K562 (cell line): ENCODE measurements around the gene DCAF17. TPM values are rescaled to one million over a fixed set of nuclear protein-coding genes. Genes with fewer than 3 reads are reported as not detected.
A peak's percentile ranks its signal among the peaks of the same experiment; 100 is the strongest.

Experiments used
- ATAC-seq: fragments of 200-7000 bp; cut with Tn5 transposase; 3 replicates; pipeline ENCODE4 v1.9.1; 2020; ENCODE audit warnings: moderate library complexity
- BruUV-seq: library from RNA; stranded (reverse); fragments of 400-500 nt; replicated peaks from 2 replicates; lab custom pipeline; 2021; lab: Mats Ljungman, UMichigan
- CTCF ChIA-PET: fragments of 300-600 bp; formaldehyde crosslinking; extraction: SDS; loops from one replicate; lab custom pipeline; 2021; ENCODE audit warnings: low intra/inter-chr PET ratio; lab: Yijun Ruan, JAX
- POLR2A ChIA-PET: fragments of 300-600, 350-650 bp; sonication (Branson Sonifier 250); formaldehyde crosslinking; extraction: SDS; loops from one replicate; lab custom pipeline; 2021; ENCODE audit warnings: antibody characterized with exemption, inconsistent platforms; lab: Yijun Ruan, JAX
- DNase-seq, 4 experiments: peaks; one replicate each; pipeline versions ENCODE4 v3.0.0 to v3.0.0-alpha.2; 2011 to 2018; ENCODE audit warnings: low spot score in 3 of 4, mixed read lengths in 3 of 4; ENCODE audit errors: extremely low read depth in 1 of 4
- FAIRE-seq: peaks from 2 replicates; lab custom pipeline; 2011; peaks lifted over from hg19 to GRCh38; lab: Jason Lieb, UNC
- H2AFZ ChIP-seq: 2 replicates; pipeline ENCODE4 v1.6.0; 2011; ENCODE audit warnings: low read depth, low read length, control low read depth, inconsistent platforms
- H3K27ac ChIP-seq: fragments of 200-600 bp; 3 replicates; pipeline ENCODE4 v1.8.0; 2011; ENCODE audit warnings: low read depth, mild to moderate bottlenecking, control low read depth, inconsistent platforms, low read length, moderate library complexity, mixed read lengths; ENCODE audit errors: extremely low read depth
- H3K27me3 ChIP-seq, 2 experiments: fragments of 300-600 bp in 1 of 2; 2 replicates in 1 of 2; 3 replicates in 1 of 2; pipeline versions ENCODE4 v1.6.0 to v1.8.0; 2011; ENCODE audit warnings: inconsistent platforms in 2 of 2, low read length in 2 of 2, mild to moderate bottlenecking in 1 of 2, mixed read lengths in 1 of 2, moderate library complexity in 1 of 2; ENCODE audit not compliant: control insufficient read depth in 2 of 2, insufficient read depth in 2 of 2
- H3K36me3 ChIP-seq: fragments of 300-600 bp; 3 replicates; pipeline ENCODE4 v1.8.0; 2011; ENCODE audit warnings: mild to moderate bottlenecking, low read length, inconsistent platforms; ENCODE audit not compliant: control insufficient read depth, insufficient read depth
- H3K4me1 ChIP-seq, 2 experiments: fragments of 200-600 bp in 1 of 2; replicated peaks in 1 of 2; 2 replicates in 1 of 2; 3 replicates in 1 of 2; pipeline versions ENCODE4 v1.5.1 to v1.8.0; 2011; ENCODE audit warnings: inconsistent platforms in 2 of 2, low read length in 2 of 2, mild to moderate bottlenecking in 1 of 2, mixed read lengths in 1 of 2, moderate library complexity in 1 of 2; ENCODE audit not compliant: control insufficient read depth in 2 of 2, insufficient read depth in 2 of 2
- H3K4me2 ChIP-seq: 2 replicates; pipeline ENCODE4 v1.6.1; 2011; ENCODE audit warnings: low read length, control low read depth, inconsistent platforms, mixed read lengths; ENCODE audit not compliant: insufficient read depth
- H3K4me3 ChIP-seq: fragments of 200-600 bp; sonication (generic), shearing (Covaris generic); 2 replicates; pipeline ENCODE4 v1.5.1; 2016; ENCODE audit warnings: control low read depth, inconsistent platforms
- H3K79me2 ChIP-seq: fragments of 200-600 bp; 3 replicates; pipeline ENCODE4 v1.8.0; 2011; ENCODE audit warnings: low read length, inconsistent platforms; ENCODE audit not compliant: control insufficient read depth, insufficient read depth
- H3K9ac ChIP-seq, 2 experiments: 2 replicates each; pipeline versions ENCODE4 v1.6.0 to v1.6.1; 2011; ENCODE audit warnings: low read depth in 2 of 2, low read length in 2 of 2, control low read depth in 1 of 2, inconsistent platforms in 1 of 2, mild to moderate bottlenecking in 1 of 2, mixed read lengths in 1 of 2; ENCODE audit not compliant: insufficient read depth in 1 of 2
- H3K9me1 ChIP-seq: one replicate; pipeline ENCODE4 v1.6.0; 2011; ENCODE audit warnings: inconsistent platforms, mild to moderate bottlenecking, low read length, moderate library complexity; ENCODE audit not compliant: control insufficient read depth, insufficient read depth
- H3K9me3 ChIP-seq: replicated peaks from 2 replicates; pipeline ENCODE4 v1.5.1; 2011; ENCODE audit warnings: low read depth, low read length, inconsistent platforms; ENCODE audit not compliant: control insufficient read depth, insufficient read depth
- H4K20me1 ChIP-seq: replicated peaks from 2 replicates; pipeline ENCODE4 v1.6.1; 2011; ENCODE audit warnings: low read length, inconsistent platforms, mixed read lengths; ENCODE audit not compliant: control insufficient read depth, insufficient read depth
- C11orf30 ChIP-seq: fragments of 450-650 bp; IDR thresholded peaks from 2 replicates; pipeline ENCODE4 v1.6.1; 2016; ENCODE audit warnings: low read depth, mild to moderate bottlenecking
- CSDE1 ChIP-seq, 2 experiments: fragments of 450-650 bp; IDR thresholded peaks; 2 replicates each; pipeline ENCODE4 v1.6.1; 2016; ENCODE audit warnings: mild to moderate bottlenecking in 1 of 2
- CXXC5 ChIP-seq: fragments of 250-450 bp; sonication (Bioruptor Pico); IDR thresholded peaks from 2 replicates; pipeline ENCODE4 v1.8.0; 2022; ENCODE audit warnings: inconsistent platforms, mild to moderate bottlenecking, moderate library complexity
- EP300 ChIP-seq: IDR thresholded peaks from 2 replicates; pipeline ENCODE4 v1.6.1; 2012; ENCODE audit warnings: low read length, improper control_type of control experiment
- FOXA1 ChIP-seq: fragments of 450-650 bp; IDR thresholded peaks from 2 replicates; pipeline ENCODE4 v1.6.1; 2016; ENCODE audit warnings: mild to moderate bottlenecking, borderline replicate concordance
- GABPB2 ChIP-seq: fragments of 250-450 bp; sonication (Bioruptor Pico); conservative IDR thresholded peaks from 2 replicates; pipeline ENCODE4 v1.5.1; 2021; ENCODE audit warnings: mild to moderate bottlenecking
- MAFF ChIP-seq: IDR thresholded peaks from 2 replicates; pipeline ENCODE4 v1.6.1; 2012; ENCODE audit warnings: low read length, improper control_type of control experiment
- MAFG ChIP-seq: fragments of 450-650 bp; conservative IDR thresholded peaks from 2 replicates; pipeline ENCODE4 v1.6.1; 2016; ENCODE audit warnings: missing genetic modification characterization, missing compliant biosample characterization
- MAFK ChIP-seq: IDR thresholded peaks from 2 replicates; pipeline ENCODE4 v1.6.1; 2011; ENCODE audit warnings: low read length, improper control_type of control experiment
- SOX6 ChIP-seq: fragments of 450-650 bp; IDR thresholded peaks from 2 replicates; pipeline ENCODE4 v1.6.1; 2014; ENCODE audit warnings: mild to moderate bottlenecking
- TCF7 ChIP-seq: sonication (generic); IDR thresholded peaks from 2 replicates; pipeline ENCODE4 v1.6.1; 2016; ENCODE audit warnings: antibody characterized with exemption, borderline replicate concordance
- ZFP30 ChIP-seq: fragments of 250-450 bp; sonication (Bioruptor Pico); IDR thresholded peaks from 2 replicates; pipeline ENCODE4 v1.8.0; 2022; ENCODE audit warnings: moderate library complexity, mild to moderate bottlenecking, inconsistent platforms, borderline replicate concordance
- ZNF316 ChIP-seq: fragments of 450-650 bp; IDR thresholded peaks from 2 replicates; pipeline ENCODE4 v1.6.1; 2016
- ZNF699 ChIP-seq: fragments of 250-450 bp; sonication (Bioruptor Pico); IDR thresholded peaks from 2 replicates; pipeline ENCODE4 v1.8.0; 2021; ENCODE audit warnings: mild to moderate bottlenecking, moderate library complexity; ENCODE audit not compliant: insufficient replicate concordance
- ZNF778 ChIP-seq: fragments of 450-650 bp; formaldehyde crosslinking; IDR thresholded peaks from 2 replicates; pipeline ENCODE4 v1.4.0; 2020; ENCODE audit warnings: mild to moderate bottlenecking, moderate library complexity
- whole genome bisulfite sequencing: fragments of 100-300 bp; shearing (Covaris generic); methylation state at CpG from one replicate; pipeline ENCODE4 v1.1.6; 2016; ENCODE audit warnings: low coverage, mixed read lengths; ENCODE audit not compliant: insufficient coverage; ENCODE audit errors: missing lambda C conversion rate; 5-methylcytosine and 5-hydroxymethylcytosine counted together
- in situ Hi-C: fragments of 300-500 bp; cut with MboI; formaldehyde crosslinking; loops from 4 replicates; pipeline ENCODE4 v1.15.0; 2018; ENCODE audit warnings: inconsistent platforms, mixed read lengths
- intact Hi-C: fragments of 100-400 bp; cut with micrococcal nuclease; formaldehyde crosslinking; loops from 2 replicates; pipeline ENCODE4 v1.14.2; 2022
- polyA plus RNA-seq, 8 experiments: library from polyadenylated mRNA; depleted of rRNA in 4 of 8; stranded (reverse) in 5 of 8; unstranded in 3 of 8; fragments of >200 nt; fragmentation: Nextera tagmentation in 2 of 8; fragmentation: Illumina TruSeq in 1 of 8; extraction: Ambion mirVana in 2 of 8; extraction: Trizol in 1 of 8; gene quantifications; 2 replicates each; pipeline versions ENCODE4 v1.2.1 to v1.2.3, GENCODE V29; 2011 to 2014; ENCODE audit warnings: inconsistent platforms in 1 of 8, missing spikeins in 1 of 8
- total RNA-seq, 7 experiments: library from RNA; depleted of rRNA in 6 of 7; stranded (reverse); fragments of >200 nt in 6 of 7; fragmentation: Illumina TruSeq in 2 of 7; extraction: Trizol in 2 of 7; gene quantifications; 2 replicates each; pipeline versions ENCODE4 v1.2.1 to v1.2.3, GENCODE V29; 2011 to 2021; ENCODE audit warnings: low replicate concordance in 1 of 7
- TF ChIP-seq, protein P1 (sequence below): fragments of 250-450 bp; sonication (Bioruptor Pico); IDR thresholded peaks from 2 replicates; pipeline ENCODE4 v1.8.0; 2021; ENCODE audit warnings: mild to moderate bottlenecking, moderate library complexity
- TF ChIP-seq, protein P2 (sequence below): fragments of 250-450 bp; sonication (Bioruptor Pico); IDR thresholded peaks from 2 replicates; pipeline ENCODE4 v1.8.0; 2021; ENCODE audit warnings: moderate library complexity, mild to moderate bottlenecking, inconsistent platforms
- TF ChIP-seq, protein P3 (sequence below): fragments of 450-650 bp; IDR thresholded peaks from 2 replicates; pipeline ENCODE4 v1.6.1; 2016
- TF ChIP-seq, protein P4 (sequence below): fragments of 450-650 bp; IDR thresholded peaks from 2 replicates; pipeline ENCODE4 v1.6.1; 2017; ENCODE audit warnings: antibody characterized with exemption

The DCAF17 gene
- total and polyA plus RNA-seq, 9 of the 15 experiments (the other 6 are each of a cell fraction or from before 2014, with no cell fraction given) = 10.0 to 38.5 (median 27.1) TPM

DNA sequence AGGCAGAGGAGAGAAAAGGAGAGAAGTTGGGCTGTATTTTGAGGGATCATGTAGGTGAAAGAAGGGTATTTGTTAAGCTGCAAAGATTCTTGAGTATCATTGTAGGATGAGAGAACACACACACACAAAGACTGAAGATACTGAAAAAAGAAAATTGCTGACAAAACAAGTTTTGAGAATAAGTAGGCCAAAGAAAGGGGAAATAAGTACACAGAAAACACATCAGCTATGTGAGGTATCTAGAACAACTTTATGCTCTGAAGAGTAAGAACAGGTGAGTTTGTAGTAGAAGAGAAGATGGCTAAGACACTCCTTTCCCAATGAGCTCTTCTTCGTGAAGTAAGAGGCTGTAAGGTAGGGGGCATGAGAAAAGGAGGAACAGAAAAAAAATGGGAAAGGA, 28.5 kb upstream of the DCAF17 start:
- Histone ChIP-seq H3K9me3 (0 out of 2 replicates have a peak, but pooled peaks cover 3% of the 10 kb centered on the region), H3K4me1 (no peaks in the 10 kb centered on the region; a peak in 1 of 5 replicates), H3K4me2 (no peak overlapping the region), H3K36me3 (0 out of 3 replicates have a peak, but pooled peaks cover 5% of the 10 kb centered on the region), H3K79me2 (peaks cover 25% of the 10 kb centered on the region), H3K27me3 (no peaks in the 10 kb centered on the region), H4K20me1 (no peaks in the 10 kb centered on the region), H3K4me3 (no peak overlapping the region), H3K27ac (no peak overlapping the region), H3K9me1 (no peaks in the 10 kb centered on the region), H3K9ac (no peak overlapping the region), H2AFZ (no peak overlapping the region)
- DNase-seq (no peak), FAIRE-seq (no peak), ATAC-seq (no peak)
- ChIA-PET CTCF (interaction anchor here (0.7 kb wide), 1 partner anchor 306 kb away, joined by 3 read pairs; no protein-coding TSS in a partner anchor), POLR2A (interaction anchor here (0.8 to 1.0 kb wide), 2 partner anchors 9 kb away, joined by 3 read pairs; no protein-coding TSS in a partner anchor)
- no TSS peak for BruUV-seq
- in situ Hi-C loops (no loop called here), intact Hi-C loops (no loop called here)
- WGBS = 71% methylated on average over 1 of the region's 1 CpG
- TF ChIP-seq FOXA1 (no peak), MAFF (peak; percentile 80), MAFK (peak; percentile 79), ZNF778 (no peak), EP300 (no peak), C11orf30 (peak; percentile 93), CXXC5 (CRISPR knock-in tag) (no peak), GABPB2 (no peak), CSDE1 (IDR thresholded peaks at IDR 0.05) (no peak), ZNF316 (peak; percentile 98), SOX6 (no peak), MAFG (tag) (peak; percentile 89), ZNF699 (CRISPR knock-in tag) (no peak), ZFP30 (no peak), TCF7 (no peak)
- TF ChIP-seq, protein P1, sequence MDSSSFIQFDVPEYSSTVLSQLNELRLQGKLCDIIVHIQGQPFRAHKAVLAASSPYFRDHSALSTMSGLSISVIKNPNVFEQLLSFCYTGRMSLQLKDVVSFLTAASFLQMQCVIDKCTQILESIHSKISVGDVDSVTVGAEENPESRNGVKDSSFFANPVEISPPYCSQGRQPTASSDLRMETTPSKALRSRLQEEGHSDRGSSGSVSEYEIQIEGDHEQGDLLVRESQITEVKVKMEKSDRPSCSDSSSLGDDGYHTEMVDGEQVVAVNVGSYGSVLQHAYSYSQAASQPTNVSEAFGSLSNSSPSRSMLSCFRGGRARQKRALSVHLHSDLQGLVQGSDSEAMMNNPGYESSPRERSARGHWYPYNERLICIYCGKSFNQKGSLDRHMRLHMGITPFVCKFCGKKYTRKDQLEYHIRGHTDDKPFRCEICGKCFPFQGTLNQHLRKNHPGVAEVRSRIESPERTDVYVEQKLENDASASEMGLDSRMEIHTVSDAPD (CRISPR knock-in tag) = no peak
- TF ChIP-seq, protein P2, sequence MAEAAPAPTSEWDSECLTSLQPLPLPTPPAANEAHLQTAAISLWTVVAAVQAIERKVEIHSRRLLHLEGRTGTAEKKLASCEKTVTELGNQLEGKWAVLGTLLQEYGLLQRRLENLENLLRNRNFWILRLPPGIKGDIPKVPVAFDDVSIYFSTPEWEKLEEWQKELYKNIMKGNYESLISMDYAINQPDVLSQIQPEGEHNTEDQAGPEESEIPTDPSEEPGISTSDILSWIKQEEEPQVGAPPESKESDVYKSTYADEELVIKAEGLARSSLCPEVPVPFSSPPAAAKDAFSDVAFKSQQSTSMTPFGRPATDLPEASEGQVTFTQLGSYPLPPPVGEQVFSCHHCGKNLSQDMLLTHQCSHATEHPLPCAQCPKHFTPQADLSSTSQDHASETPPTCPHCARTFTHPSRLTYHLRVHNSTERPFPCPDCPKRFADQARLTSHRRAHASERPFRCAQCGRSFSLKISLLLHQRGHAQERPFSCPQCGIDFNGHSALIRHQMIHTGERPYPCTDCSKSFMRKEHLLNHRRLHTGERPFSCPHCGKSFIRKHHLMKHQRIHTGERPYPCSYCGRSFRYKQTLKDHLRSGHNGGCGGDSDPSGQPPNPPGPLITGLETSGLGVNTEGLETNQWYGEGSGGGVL (CRISPR knock-in tag) = no peak
- TF ChIP-seq, protein P3, sequence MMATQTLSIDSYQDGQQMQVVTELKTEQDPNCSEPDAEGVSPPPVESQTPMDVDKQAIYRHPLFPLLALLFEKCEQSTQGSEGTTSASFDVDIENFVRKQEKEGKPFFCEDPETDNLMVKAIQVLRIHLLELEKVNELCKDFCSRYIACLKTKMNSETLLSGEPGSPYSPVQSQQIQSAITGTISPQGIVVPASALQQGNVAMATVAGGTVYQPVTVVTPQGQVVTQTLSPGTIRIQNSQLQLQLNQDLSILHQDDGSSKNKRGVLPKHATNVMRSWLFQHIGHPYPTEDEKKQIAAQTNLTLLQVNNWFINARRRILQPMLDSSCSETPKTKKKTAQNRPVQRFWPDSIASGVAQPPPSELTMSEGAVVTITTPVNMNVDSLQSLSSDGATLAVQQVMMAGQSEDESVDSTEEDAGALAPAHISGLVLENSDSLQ = 0 out of 2 replicates have a peak, but pooled peaks have one; percentile 9
- TF ChIP-seq, protein P4, sequence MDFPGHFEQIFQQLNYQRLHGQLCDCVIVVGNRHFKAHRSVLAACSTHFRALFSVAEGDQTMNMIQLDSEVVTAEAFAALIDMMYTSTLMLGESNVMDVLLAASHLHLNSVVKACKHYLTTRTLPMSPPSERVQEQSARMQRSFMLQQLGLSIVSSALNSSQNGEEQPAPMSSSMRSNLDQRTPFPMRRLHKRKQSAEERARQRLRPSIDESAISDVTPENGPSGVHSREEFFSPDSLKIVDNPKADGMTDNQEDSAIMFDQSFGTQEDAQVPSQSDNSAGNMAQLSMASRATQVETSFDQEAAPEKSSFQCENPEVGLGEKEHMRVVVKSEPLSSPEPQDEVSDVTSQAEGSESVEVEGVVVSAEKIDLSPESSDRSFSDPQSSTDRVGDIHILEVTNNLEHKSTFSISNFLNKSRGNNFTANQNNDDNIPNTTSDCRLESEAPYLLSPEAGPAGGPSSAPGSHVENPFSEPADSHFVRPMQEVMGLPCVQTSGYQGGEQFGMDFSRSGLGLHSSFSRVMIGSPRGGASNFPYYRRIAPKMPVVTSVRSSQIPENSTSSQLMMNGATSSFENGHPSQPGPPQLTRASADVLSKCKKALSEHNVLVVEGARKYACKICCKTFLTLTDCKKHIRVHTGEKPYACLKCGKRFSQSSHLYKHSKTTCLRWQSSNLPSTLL = no peak
